Measurements from ENCODE around the gene CHERP.

DNA sequence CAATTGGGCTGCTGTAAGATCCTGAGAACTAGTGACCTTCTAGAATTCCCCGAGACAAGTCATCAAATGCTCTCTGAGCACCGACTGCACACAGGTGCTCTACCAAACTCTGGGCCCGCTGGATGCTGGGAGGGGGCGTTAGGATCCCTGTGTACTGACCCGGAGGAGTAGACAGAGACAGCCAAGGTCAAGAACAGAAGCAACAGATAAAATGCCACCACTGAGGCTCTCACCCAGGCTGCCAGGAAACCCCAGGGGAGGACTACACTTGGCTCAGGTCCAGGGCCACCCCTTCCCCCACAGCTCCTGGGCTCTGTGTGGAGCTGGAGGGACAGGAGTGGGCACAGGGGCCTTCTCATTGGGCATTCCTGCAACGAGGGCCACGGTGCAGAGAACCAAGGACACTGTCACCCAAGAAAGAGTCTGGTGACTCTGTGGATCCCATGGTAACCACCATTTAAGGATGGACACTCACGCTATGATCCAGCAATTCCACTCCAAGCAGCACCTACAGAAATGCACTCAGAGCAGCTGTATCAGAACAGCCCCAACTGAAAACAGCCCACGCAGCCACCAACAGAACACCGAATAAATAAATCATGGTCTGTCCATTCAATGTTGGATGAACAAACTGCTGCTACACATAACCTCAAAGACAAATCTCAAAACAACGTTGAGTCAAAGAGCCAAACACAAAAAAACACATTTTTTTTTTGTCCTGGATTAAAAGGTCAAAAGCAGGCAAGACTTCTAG lies 46.8 kb upstream of the CHERP start:
- TF ChIP-seq, protein P1, sequence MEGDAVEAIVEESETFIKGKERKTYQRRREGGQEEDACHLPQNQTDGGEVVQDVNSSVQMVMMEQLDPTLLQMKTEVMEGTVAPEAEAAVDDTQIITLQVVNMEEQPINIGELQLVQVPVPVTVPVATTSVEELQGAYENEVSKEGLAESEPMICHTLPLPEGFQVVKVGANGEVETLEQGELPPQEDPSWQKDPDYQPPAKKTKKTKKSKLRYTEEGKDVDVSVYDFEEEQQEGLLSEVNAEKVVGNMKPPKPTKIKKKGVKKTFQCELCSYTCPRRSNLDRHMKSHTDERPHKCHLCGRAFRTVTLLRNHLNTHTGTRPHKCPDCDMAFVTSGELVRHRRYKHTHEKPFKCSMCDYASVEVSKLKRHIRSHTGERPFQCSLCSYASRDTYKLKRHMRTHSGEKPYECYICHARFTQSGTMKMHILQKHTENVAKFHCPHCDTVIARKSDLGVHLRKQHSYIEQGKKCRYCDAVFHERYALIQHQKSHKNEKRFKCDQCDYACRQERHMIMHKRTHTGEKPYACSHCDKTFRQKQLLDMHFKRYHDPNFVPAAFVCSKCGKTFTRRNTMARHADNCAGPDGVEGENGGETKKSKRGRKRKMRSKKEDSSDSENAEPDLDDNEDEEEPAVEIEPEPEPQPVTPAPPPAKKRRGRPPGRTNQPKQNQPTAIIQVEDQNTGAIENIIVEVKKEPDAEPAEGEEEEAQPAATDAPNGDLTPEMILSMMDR (conservative IDR thresholded peaks at IDR 0.05): no peak
- TF ChIP-seq EZH2 (IDR thresholded peaks at IDR 0.05; ENCODE audit: low read depth): no peak

Measured in PC-9 (cell line).